Large intestine (tissue), 3 donors: ENCODE data around the gene DSP. TPM values are rescaled to one million over a fixed set of nuclear protein-coding genes. Genes with fewer than 3 reads are reported as not detected.

Experiments
- DNase-seq, 2 donors: peaks; one replicate each; pipeline versions ENCODE4 v3.0.0 to v3.0.0-alpha.2; 2013
- H3K27ac ChIP-seq: one replicate; pipeline ENCODE4 v1.5.1; 2013; ENCODE audit warnings: low read length
- H3K27me3 ChIP-seq: 2 replicates; pipeline ENCODE4 v1.6.1; 2013; ENCODE audit warnings: low read length; ENCODE audit not compliant: control insufficient read depth, insufficient read depth
- H3K36me3 ChIP-seq: 2 replicates; pipeline ENCODE4 v1.6.1; 2013; ENCODE audit warnings: low read length; ENCODE audit not compliant: control insufficient read depth, insufficient read depth
- H3K4me1 ChIP-seq: one replicate; pipeline ENCODE4 v1.6.1; 2013; ENCODE audit warnings: low read length; ENCODE audit not compliant: control insufficient read depth, insufficient read depth
- H3K4me3 ChIP-seq: one replicate; pipeline ENCODE4 v1.5.1; 2013; ENCODE audit warnings: low read length
- H3K9me3 ChIP-seq: one replicate; pipeline ENCODE4 v1.6.1; 2013; ENCODE audit warnings: mild to moderate bottlenecking, low read depth, low read length, moderate library complexity; ENCODE audit not compliant: control insufficient read depth
- WGBS: methylation state at CpG from one replicate; pipeline ENCODE4 v1.1.5; 2013; ENCODE audit warnings: low lambda C conversion rate; ENCODE audit not compliant: insufficient coverage; 5-methylcytosine and 5-hydroxymethylcytosine counted together
- polyA plus RNA-seq: library from polyadenylated mRNA; unstranded; fragments of 120-200 nt; gene quantifications from one replicate; pipeline ENCODE4 v1.2.1, GENCODE V29; 2013

Gene DSP
- polyA plus RNA-seq, 1 donor = 153 TPM

- WGBS = no CpG with 5 or more reads among the region's 2 CpGs
- H3K9me3 ChIP-seq = no peaks in the 10 kb centered on the region
- H3K4me1 ChIP-seq = peaks cover 23% of the 10 kb centered on the region
- DNase-seq = no peak
- no peak overlapping the region for H3K4me3 ChIP-seq
- no peaks in the 10 kb centered on the region for H3K27me3 ChIP-seq
- no peak overlapping the region for H3K27ac ChIP-seq
- H3K36me3 ChIP-seq = peaks cover 41% of the 10 kb centered on the region
Measured at GRCh38 chr6:7557652-7558051, 16.2 kb downstream of the DSP start.

GRCh38 chr6:7558781-7559180 is 17.3 kb downstream of the DSP start:
- no peak overlapping the region for H3K4me3 ChIP-seq
- no peaks in the 10 kb centered on the region for H3K27me3 ChIP-seq
- 60% methylated on average over 1 of the region's 4 CpGs for WGBS
- peak; percentile 29 to 69 for DNase-seq
- H3K36me3 ChIP-seq = peaks cover 53% of the 10 kb centered on the region
- H3K4me1 ChIP-seq = peaks cover 19% of the 10 kb centered on the region
- no peaks in the 10 kb centered on the region for H3K9me3 ChIP-seq
- H3K27ac ChIP-seq = peak overlapping the region; percentile 70

- Histone ChIP-seq H3K9me3 (no peaks in the 10 kb centered on the region), H3K27ac (peak overlapping the region; percentile 70), H3K4me1 (peaks cover 18% of the 10 kb centered on the region), H3K36me3 (peaks cover 57% of the 10 kb centered on the region), H3K27me3 (no peaks in the 10 kb centered on the region), H3K4me3 (no peak overlapping the region)
- WGBS = no CpG with 5 or more reads among the region's 6 CpGs
- DNase-seq = no peak
Measured at GRCh38 chr6:7559196-7559595, 17.7 kb downstream of the DSP start.

GRCh38 chr6:7559651-7560385 is 18.3 kb downstream of the DSP start:
- peak overlapping the region; percentile 70 for H3K27ac ChIP-seq
- no peaks in the 10 kb centered on the region for H3K27me3 ChIP-seq
- peaks cover 18% of the 10 kb centered on the region for H3K4me1 ChIP-seq
- peaks cover 60% of the 10 kb centered on the region for H3K36me3 ChIP-seq
- H3K4me3 ChIP-seq = no peak overlapping the region
- 29% methylated on average over 2 of the region's 2 CpGs for WGBS
- peak; percentile 28 to 54 for DNase-seq
- no peaks in the 10 kb centered on the region for H3K9me3 ChIP-seq

GRCh38 chr6:7561153-7561964 is 19.9 kb downstream of the DSP start:
- H3K9me3 ChIP-seq = no peaks in the 10 kb centered on the region
- 59% methylated on average over 4 of the region's 19 CpGs for WGBS
- peaks cover 66% of the 10 kb centered on the region for H3K36me3 ChIP-seq
- DNase-seq = peak; percentile 93 to 98
- H3K4me1 ChIP-seq = peaks cover 18% of the 10 kb centered on the region
- H3K27ac ChIP-seq = peak overlapping the region; percentile 70
- H3K4me3 ChIP-seq = no peak overlapping the region
- no peaks in the 10 kb centered on the region for H3K27me3 ChIP-seq

- H3K4me3 ChIP-seq = no peak overlapping the region
- peaks cover 72% of the 10 kb centered on the region for H3K36me3 ChIP-seq
- peaks cover 18% of the 10 kb centered on the region for H3K4me1 ChIP-seq
- no peaks in the 10 kb centered on the region for H3K27me3 ChIP-seq
- no peaks in the 10 kb centered on the region for H3K9me3 ChIP-seq
- no CpG with 5 or more reads among the region's 4 CpGs for WGBS
- no peak overlapping the region for H3K27ac ChIP-seq
- no peak for DNase-seq
Measured at GRCh38 chr6:7562769-7563168, 21.3 kb downstream of the DSP start.

GRCh38 chr6:7566107-7566506 is 24.6 kb downstream of the DSP start:
- no peak overlapping the region for H3K4me3 ChIP-seq
- H3K36me3 ChIP-seq = peaks cover 79% of the 10 kb centered on the region
- H3K27ac ChIP-seq = no peak overlapping the region
- H3K9me3 ChIP-seq = no peaks in the 10 kb centered on the region
- H3K4me1 ChIP-seq = no peaks in the 10 kb centered on the region
- DNase-seq = no peak
- H3K27me3 ChIP-seq = no peaks in the 10 kb centered on the region
- 80% methylated on average over 1 of the region's 2 CpGs for WGBS

DNA sequence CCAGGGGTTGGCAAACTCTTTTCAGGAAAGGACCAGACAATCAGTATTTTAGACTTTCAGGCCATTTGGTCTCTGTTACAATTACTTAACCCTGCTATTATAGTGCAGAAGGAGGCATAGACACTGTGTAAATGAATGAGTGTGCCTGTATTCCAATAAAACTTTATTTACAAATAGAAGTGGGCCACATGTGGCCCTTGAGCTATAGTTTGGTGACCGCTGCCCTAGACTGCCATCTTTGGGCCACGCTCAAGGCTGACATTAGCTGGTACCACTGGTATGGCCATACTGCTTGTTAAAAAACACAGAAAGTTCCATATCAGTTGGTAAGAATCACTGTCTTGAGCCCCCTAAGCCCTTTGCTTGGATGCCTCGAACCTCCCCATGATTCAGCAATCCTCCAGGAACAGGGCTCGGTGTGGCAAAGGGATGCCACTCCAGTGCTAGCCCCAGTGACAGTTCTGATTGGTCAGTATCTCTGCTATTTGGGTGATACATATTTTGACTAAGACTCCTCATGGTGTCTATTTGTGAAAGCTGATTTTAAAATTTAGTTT is 25.2 kb downstream of the DSP start:
- WGBS = 100% methylated on average over 1 of the region's 4 CpGs
- Histone ChIP-seq H3K36me3 (peaks cover 85% of the 10 kb centered on the region), H3K27ac (no peak overlapping the region), H3K27me3 (no peaks in the 10 kb centered on the region), H3K4me1 (no peaks in the 10 kb centered on the region), H3K9me3 (no peaks in the 10 kb centered on the region), H3K4me3 (no peak overlapping the region)
- DNase-seq = no peak

DNA sequence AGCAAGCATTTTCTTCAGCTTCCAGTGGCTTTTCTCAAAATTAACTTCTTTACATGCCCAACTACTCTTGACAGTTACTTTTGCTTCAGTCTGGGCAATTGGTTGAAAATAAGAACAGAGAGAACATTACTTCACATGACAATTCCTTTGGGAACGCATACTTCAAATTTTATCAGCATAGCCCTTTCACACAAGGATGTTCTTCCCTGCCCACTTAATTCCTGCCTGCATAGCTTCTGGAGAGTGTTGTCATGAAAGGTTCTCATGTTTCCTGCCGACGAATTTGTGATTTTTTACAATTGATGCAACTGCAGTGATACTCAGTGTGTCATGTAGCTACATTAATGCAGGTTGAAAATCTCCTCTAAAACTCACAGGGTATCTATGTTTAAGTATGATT is 26.6 kb downstream of the DSP start:
- no peak for DNase-seq
- Histone ChIP-seq H3K4me3 (no peak overlapping the region), H3K4me1 (no peaks in the 10 kb centered on the region), H3K27me3 (no peaks in the 10 kb centered on the region), H3K9me3 (no peaks in the 10 kb centered on the region), H3K36me3 (peaks cover 89% of the 10 kb centered on the region), H3K27ac (no peak overlapping the region)
- no CpG with 5 or more reads among the region's 3 CpGs for WGBS

DNA sequence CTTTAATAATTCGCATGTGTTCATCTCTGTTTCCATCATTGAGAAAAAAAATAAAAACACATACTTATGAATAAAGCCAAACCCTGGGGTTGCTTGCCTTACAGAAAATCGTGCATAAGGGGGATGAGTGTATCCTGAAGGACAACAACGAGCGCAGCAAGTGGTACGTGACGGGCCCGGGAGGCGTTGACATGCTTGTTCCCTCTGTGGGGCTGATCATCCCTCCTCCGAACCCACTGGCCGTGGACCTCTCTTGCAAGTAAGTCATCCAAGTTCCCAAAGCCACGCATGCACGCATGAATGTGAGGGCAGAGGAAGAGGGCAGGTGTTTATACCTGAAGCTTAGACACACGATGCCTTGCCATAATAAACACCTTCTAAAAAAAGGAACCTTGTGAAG is 27.6 kb downstream of the DSP start:
- Histone ChIP-seq H3K36me3 (peaks cover 81% of the 10 kb centered on the region), H3K27me3 (no peaks in the 10 kb centered on the region), H3K4me1 (no peaks in the 10 kb centered on the region), H3K4me3 (no peak overlapping the region), H3K9me3 (no peaks in the 10 kb centered on the region), H3K27ac (no peak overlapping the region)
- 100% methylated on average over 2 of the region's 13 CpGs for WGBS
- no peak for DNase-seq
